LNCaP clone FGC (cell line): Measurements from ENCODE around the gene ACOX3.

ENCODE experiments used
- DNase-seq: peaks from one replicate; pipeline ENCODE4 v3.0.0-alpha.2; 2011; ENCODE audit warnings: low read depth
- H3K4me3 ChIP-seq: 2 replicates; pipeline ENCODE4 v1.5.1; 2011; ENCODE audit warnings: mild to moderate bottlenecking, low read depth, low read length, control low read depth
- TF ChIP-seq, protein P1 (sequence below): IDR thresholded peaks from 2 replicates; pipeline ENCODE4 v1.5.1; 2012; ENCODE audit warnings: mild to moderate bottlenecking; ENCODE audit not compliant: control insufficient read depth, insufficient read depth; ENCODE audit errors: extremely low read depth

Gene ACOX3

DNA sequence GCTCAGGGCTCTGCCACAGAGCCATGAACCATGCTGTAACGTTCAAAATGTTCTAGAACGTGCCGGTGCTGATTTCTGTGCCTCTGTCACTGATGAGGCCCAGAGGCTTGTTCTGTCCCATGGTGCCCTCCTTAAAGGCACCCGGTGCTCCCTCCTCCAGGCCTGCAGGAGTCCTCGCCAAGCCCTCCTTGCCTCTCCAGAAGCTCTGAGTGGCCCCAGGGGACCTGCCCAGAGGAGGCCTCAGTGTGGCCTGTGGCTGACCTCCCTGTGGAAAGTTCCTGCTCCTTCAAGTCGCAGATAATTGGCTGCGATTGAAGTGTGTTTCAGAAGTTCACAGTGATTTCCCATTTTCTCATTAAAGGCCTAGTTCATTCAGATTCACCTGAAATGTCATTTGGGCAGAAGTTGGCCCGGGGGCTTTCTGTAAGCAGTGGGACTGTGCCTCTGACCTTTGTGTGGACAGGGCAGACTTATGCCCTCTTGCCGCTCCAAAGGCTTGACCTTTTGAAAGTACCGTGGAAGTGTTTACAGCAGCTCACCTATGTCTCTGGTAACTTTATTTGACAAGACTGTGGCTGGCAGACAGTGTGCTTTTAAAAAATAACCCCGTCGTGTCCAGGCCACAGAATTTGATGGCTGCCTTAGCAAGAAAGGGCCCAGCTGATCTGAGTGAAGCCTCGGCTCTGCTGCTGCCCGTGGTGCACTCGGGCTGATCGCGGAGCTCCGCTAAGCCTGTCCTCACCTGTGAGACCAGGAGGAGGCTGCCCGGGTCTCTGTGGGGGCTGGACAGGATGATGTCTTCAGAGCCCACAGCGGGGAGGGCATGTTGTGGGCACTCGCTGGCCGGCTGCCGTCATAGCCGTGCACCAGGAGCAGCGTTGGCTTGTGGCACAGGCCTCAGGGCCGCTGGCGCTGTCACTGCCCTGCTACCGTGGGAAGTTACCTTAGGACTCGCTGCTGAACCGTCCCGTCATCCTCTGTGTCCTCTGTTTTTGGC is 25.4 kb upstream of the ACOX3 start:
- DNase-seq, result no peak
- H3K4me3 ChIP-seq, result no peak overlapping the region
- TF ChIP-seq, protein P1, sequence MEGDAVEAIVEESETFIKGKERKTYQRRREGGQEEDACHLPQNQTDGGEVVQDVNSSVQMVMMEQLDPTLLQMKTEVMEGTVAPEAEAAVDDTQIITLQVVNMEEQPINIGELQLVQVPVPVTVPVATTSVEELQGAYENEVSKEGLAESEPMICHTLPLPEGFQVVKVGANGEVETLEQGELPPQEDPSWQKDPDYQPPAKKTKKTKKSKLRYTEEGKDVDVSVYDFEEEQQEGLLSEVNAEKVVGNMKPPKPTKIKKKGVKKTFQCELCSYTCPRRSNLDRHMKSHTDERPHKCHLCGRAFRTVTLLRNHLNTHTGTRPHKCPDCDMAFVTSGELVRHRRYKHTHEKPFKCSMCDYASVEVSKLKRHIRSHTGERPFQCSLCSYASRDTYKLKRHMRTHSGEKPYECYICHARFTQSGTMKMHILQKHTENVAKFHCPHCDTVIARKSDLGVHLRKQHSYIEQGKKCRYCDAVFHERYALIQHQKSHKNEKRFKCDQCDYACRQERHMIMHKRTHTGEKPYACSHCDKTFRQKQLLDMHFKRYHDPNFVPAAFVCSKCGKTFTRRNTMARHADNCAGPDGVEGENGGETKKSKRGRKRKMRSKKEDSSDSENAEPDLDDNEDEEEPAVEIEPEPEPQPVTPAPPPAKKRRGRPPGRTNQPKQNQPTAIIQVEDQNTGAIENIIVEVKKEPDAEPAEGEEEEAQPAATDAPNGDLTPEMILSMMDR, result no peak

GRCh38 chr4:8464381-8464780 is 23.9 kb upstream of the ACOX3 start:
- H3K4me3 ChIP-seq, result no peak overlapping the region
- TF ChIP-seq, protein P1, result no peak
- no peak for DNase-seq

DNA sequence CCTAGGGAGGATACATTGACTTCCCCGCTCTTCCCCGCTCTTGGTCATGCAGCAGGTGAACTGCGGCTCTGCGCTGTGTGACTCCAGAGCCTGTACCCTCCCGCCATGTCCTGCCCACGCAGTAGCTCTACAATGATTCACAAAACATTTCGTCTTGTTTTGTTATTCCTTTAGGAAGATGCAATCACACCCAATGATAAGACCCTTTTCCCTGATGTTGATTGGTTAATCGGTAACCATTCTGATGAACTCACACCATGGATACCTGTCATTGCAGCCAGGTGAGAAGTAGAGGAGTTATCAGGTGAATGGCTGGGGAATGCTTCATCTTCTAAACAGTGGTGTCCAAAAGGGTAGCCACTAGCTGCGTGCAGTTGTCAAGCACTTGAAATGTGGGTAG is 23.3 kb upstream of the ACOX3 start:
- DNase-seq, result no peak
- H3K4me3 ChIP-seq, result no peak overlapping the region
- TF ChIP-seq, protein P1, result no peak

DNA sequence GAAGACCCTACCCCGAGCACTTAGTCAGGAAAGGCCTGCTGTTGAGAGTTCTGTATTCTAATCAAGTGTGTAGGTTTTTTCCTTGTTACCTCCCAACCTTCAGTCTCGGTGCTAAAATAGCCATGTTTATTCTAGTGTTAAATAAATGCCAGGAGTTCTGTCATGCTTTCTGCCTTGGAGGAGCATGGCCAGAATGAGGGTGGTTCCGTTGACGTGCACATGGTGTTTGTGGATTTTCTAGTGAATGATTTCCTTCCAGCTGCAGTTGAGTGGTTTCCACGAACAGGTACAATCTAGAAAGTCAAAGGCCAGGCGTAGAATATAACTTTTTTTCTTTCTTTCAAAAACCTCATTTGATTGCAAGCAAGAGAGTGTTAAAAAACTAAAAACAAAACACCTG is 21.1 kb upstream of the ACOX3 start:
- H3K4me3 ChIP-seq, result no peak overlapping the region
- DNase-seq, result no peak
- TF ChIP-seq, protein P1, result no peak

- TF ChIP-seq, protein P1, result no peak
- no peak for DNase-seq
- H3K4me3 ChIP-seq, result no peak overlapping the region
Observed at GRCh38 chr4:8461086-8461485, 20.6 kb upstream of the ACOX3 start.

DNA sequence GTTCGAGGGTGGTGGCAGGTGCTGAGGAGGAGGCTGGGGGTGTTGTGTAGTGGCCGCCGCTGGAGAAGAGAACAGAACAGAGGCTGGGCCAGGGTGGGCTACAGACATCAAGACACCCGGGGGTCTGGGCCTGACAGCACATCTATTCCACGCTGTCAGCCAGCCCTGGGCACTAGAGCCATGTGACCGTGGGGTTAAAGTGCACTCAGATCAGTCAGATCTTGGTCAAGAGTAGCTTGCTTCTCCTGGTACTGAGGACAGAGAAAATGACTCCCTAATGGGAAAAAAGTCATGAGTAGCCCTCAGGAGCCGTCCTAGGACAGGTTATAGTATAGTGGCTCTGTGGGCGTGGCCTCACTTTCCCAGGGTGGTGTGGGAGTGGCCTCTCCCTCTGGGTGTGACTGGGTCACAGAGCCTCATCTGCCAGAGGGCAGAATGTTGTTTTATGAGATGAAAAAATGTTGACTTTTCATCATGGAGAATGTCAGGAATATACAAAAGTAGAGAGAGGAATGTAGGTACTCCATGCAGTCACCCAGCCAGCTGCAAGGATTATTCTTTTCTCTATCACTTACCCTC is 19.4 kb upstream of the ACOX3 start:
- no peak for DNase-seq

More for the DNA sequence above, 19.4 kb upstream of the ACOX3 start:
- TF ChIP-seq, protein P1, result no peak
- no peak overlapping the region for H3K4me3 ChIP-seq
